HFFc6 (cell line): ENCODE results near the gene ENC1. TPM values are rescaled to one million over a fixed set of nuclear protein-coding genes. Genes with fewer than 3 reads are reported as not detected.

Experiments
- DNase-seq: peaks from one replicate; pipeline ENCODE4 v3.0.0-alpha.2; 2018
- H3K27ac Mint-ChIP-seq: 2 replicates; pipeline ENCODE4 v1.8.0; 2020; ENCODE audit warnings: mild to moderate bottlenecking, mixed read lengths
- H3K27me3 Mint-ChIP-seq: 2 replicates; pipeline ENCODE4 v1.8.0; 2021; ENCODE audit warnings: mild to moderate bottlenecking, moderate library complexity, mixed read lengths; ENCODE audit not compliant: insufficient read depth
- H3K36me3 Mint-ChIP-seq: 2 replicates; pipeline ENCODE4 v1.8.0; 2021; ENCODE audit warnings: low read depth, mixed read lengths
- H3K4me1 Mint-ChIP-seq: 2 replicates; pipeline ENCODE4 v1.8.0; 2020; ENCODE audit warnings: low read depth, mixed read lengths
- H3K4me3 Mint-ChIP-seq: 2 replicates; pipeline ENCODE4 v1.8.0; 2020; ENCODE audit warnings: mild to moderate bottlenecking, moderate library complexity, mixed read lengths
- H3K9me3 Mint-ChIP-seq: 2 replicates; pipeline ENCODE4 v1.8.0; 2020; ENCODE audit warnings: mild to moderate bottlenecking, mixed read lengths
- CTCF ChIP-seq: fragments of 200-600 bp; sonication (generic); IDR thresholded peaks from 2 replicates; pipeline ENCODE4 v1.5.0; 2021; ENCODE audit warnings: antibody characterized with exemption, mild to moderate bottlenecking
- total RNA-seq, 6 experiments: library from RNA; stranded (reverse); fragmentation: NEBNext Ultra II Directional; extraction: Animal tissue kit (Norgen Biotek cat#: 25700); gene quantifications; 2 replicates in 1 of 6; 3 replicates in 5 of 6; pipeline ENCODE4 v1.2.3, GENCODE V29; 2021

ENC1 gene
- total RNA-seq, 6 experiments from 2014 or later = 22.6 to 56.4 (median 25.4) TPM

GRCh38 chr5:74588415-74588814 is 52.1 kb downstream of the ENC1 start:
- H3K4me1 Mint-ChIP-seq = peaks cover 26% of the 10 kb centered on the region
- no peak overlapping the region for H3K27ac Mint-ChIP-seq
- DNase-seq = no peak

GRCh38 chr5:74587890-74588289 is 52.6 kb downstream of the ENC1 start:
- H3K9me3 Mint-ChIP-seq = no peaks in the 10 kb centered on the region
- H3K4me1 Mint-ChIP-seq = peaks cover 26% of the 10 kb centered on the region
- H3K27ac Mint-ChIP-seq = no peak overlapping the region

More at GRCh38 chr5:74588415-74588814, 52.1 kb downstream of the ENC1 start:
- Mint-ChIP-seq H3K4me3 (no peak overlapping the region), H3K36me3 (no peaks in the 10 kb centered on the region), H3K27me3 (peaks cover 6% of the 10 kb centered on the region; the same call in 1 of the 2 replicates), H3K9me3 (no peaks in the 10 kb centered on the region)
- no peak for TF ChIP-seq CTCF

GRCh38 chr5:74587300-74587699 is 53.2 kb downstream of the ENC1 start:
- H3K4me1 Mint-ChIP-seq = peaks cover 23% of the 10 kb centered on the region
- no peak overlapping the region for H3K4me3 Mint-ChIP-seq
- no peak for DNase-seq
- peaks cover 6% of the 10 kb centered on the region; the same call in 1 of the 2 replicates for H3K27me3 Mint-ChIP-seq
- no peaks in the 10 kb centered on the region for H3K9me3 Mint-ChIP-seq
- no peak for TF ChIP-seq CTCF
- no peaks in the 10 kb centered on the region for H3K36me3 Mint-ChIP-seq
- H3K27ac Mint-ChIP-seq = no peak overlapping the region

More at GRCh38 chr5:74587890-74588289, 52.6 kb downstream of the ENC1 start:
- Mint-ChIP-seq H3K27me3 (peaks cover 6% of the 10 kb centered on the region; the same call in 1 of the 2 replicates), H3K36me3 (no peaks in the 10 kb centered on the region), H3K4me3 (no peak overlapping the region)
- TF ChIP-seq CTCF = no peak
- no peak for DNase-seq

GRCh38 chr5:74586856-74587255 is 53.7 kb downstream of the ENC1 start:
- no peak for DNase-seq
- TF ChIP-seq CTCF = no peak
- Mint-ChIP-seq H3K9me3 (no peaks in the 10 kb centered on the region), H3K27ac (no peak overlapping the region), H3K27me3 (peaks cover 6% of the 10 kb centered on the region; the same call in 1 of the 2 replicates), H3K36me3 (no peaks in the 10 kb centered on the region), H3K4me3 (no peak overlapping the region), H3K4me1 (peaks cover 18% of the 10 kb centered on the region)

GRCh38 chr5:74582853-74583252 is 57.7 kb downstream of the ENC1 start:
- no peak for TF ChIP-seq CTCF
- DNase-seq = no peak
- H3K27me3 Mint-ChIP-seq = no peaks in the 10 kb centered on the region; the same call in 1 of the 2 replicates
- no peak overlapping the region for H3K4me3 Mint-ChIP-seq
- H3K4me1 Mint-ChIP-seq = peaks cover 14% of the 10 kb centered on the region
- no peaks in the 10 kb centered on the region for H3K36me3 Mint-ChIP-seq
- no peak overlapping the region for H3K27ac Mint-ChIP-seq
- H3K9me3 Mint-ChIP-seq = no peaks in the 10 kb centered on the region

GRCh38 chr5:74581988-74582365 is 58.6 kb downstream of the ENC1 start:
- no peaks in the 10 kb centered on the region for H3K36me3 Mint-ChIP-seq
- H3K4me3 Mint-ChIP-seq = no peak overlapping the region
- H3K4me1 Mint-ChIP-seq = peaks cover 20% of the 10 kb centered on the region
- H3K27ac Mint-ChIP-seq = no peak overlapping the region
- no peak for TF ChIP-seq CTCF
- H3K9me3 Mint-ChIP-seq = no peaks in the 10 kb centered on the region
- H3K27me3 Mint-ChIP-seq = peaks cover 1% of the 10 kb centered on the region; the same call in 1 of the 2 replicates
- DNase-seq = no peak
